DLD1 (cell line): ENCODE data around the gene TRPV3.
"Not testable (repeated sequence)": the region's sequence is repeated elsewhere in the genome, so short reads cannot be mapped to it uniquely, and the experiment has no call there.

Source experiments
- in situ Hi-C: cut with HindIII; loops from 2 replicates; pipeline ENCODE4 v1.10.0; 2017; ENCODE audit warnings: low sequenced_read_pairs

TRPV3 gene

DNA sequence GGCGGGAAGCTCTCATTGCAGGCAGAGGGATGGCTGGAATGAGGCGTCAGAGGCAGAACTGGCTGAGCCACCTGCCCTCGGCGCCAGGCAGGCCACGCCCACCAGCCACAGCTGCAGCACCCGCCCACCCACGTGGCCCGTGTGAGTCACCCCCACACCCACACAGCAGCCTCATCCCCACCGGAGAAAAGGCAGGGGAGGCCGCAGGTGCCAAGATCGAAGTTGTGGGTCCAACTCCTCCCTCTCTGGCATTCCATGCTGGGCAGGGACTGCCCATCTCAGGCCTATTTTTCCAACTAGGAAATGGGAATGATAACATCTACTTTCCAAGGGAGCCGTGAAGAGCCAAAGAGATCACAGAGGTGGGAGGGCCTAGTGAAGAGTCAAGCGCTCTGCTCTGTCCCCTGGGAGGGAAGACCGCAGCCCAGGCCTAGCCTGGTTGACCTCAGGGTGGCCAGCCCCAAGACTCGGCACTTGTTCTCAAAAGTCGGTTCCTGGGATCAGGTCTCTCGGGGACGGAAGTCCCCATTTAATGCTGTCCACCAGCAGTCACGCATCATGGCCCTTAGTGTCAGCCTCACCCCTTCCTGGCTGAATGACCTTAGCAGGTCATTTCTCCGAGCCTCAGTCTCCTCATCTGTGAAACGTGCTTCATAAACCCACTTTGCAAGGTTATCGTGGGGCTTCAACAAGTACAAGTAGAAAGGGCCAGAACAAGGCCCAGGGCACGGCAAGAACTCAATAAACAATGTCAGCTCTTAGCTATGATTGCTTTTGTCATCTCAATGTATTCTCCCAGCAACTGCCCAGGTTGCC is at the start of gene TRPV3:
Gene TRPV3, minus strand, starts transcription at position 45 of the 816 bp plus-strand sequence. CDS start 2,962 bp downstream, outside the sequence.
- in situ Hi-C loops: no loop called here

DNA sequence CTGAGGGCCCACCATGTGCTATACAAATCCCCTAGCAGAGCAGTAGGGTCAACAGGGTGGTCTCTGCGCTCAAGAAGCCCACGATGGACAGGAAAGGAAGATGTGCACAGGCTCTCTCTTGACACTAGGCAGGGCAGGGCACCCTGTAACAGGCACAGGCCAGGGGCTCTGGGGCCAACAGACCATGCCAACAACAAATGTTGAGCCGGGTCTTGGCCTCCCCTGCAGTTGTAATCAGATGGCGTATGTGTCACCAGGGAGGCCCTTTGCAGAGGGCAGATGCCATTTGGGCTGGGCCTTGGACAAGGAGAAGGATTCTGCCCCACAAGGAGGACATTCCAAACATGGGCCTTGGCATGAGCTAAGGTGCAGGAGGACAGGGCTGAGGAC is 46.3 kb upstream of the TRPV3 start:
- in situ Hi-C loops: no loop called here

DNA sequence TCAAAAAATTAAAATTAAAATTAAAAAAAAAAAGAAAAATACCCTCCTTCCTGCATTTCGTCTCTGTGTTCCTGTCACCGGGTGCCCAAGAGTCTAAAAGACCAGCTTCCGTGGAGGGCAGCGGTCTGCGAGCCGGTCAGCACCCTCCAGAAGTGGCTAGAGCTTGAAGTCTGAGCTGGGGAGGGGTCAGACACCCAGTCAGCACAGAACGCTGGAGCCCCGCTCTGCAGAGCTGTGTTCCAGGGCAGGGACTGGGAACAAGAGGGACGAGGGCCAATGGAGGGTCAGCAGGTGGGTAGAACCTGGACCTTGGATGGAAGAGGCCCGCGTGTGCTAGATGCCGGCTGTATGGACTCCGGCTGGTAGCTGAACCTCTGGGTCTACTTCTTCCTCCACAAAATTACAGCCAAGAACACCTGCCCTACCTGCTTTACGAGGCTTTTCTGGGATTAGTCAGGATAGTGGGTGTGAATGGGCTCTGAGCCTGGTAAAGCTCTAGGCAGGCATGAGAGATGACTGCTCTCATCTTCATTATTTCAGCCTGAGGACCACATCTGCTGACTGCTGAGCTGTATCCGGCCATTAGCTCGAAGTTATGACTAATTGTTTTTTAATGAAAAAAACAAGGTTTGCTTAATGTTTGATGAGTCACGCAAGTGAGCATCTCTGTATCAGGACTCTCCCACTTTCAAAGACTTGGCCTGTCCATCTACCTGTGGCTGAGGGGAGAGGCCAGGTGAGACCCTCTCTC is 45.7 kb upstream of the TRPV3 start:
- in situ Hi-C loops: no loop called here

DNA sequence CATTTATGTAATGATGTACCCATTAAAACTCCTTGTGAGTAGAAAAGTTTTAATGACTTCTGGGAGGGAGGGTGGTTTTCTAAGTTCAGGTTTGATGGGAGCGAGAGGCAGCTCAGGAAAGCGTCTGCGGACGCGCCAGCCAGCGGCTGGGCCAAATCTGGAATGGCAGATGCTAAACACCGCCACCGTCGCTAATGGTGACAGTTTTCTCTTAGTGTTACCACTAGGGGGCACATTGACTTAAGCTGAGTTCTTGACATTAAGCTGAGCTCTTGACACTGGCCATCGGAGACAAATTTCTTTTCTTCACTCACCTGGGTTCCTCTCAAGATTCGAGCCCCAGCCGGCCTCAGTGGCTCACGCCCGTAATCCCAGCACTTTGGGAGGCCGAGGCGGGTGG is 44.9 kb upstream of the TRPV3 start:
- in situ Hi-C loops: no loop called here

DNA sequence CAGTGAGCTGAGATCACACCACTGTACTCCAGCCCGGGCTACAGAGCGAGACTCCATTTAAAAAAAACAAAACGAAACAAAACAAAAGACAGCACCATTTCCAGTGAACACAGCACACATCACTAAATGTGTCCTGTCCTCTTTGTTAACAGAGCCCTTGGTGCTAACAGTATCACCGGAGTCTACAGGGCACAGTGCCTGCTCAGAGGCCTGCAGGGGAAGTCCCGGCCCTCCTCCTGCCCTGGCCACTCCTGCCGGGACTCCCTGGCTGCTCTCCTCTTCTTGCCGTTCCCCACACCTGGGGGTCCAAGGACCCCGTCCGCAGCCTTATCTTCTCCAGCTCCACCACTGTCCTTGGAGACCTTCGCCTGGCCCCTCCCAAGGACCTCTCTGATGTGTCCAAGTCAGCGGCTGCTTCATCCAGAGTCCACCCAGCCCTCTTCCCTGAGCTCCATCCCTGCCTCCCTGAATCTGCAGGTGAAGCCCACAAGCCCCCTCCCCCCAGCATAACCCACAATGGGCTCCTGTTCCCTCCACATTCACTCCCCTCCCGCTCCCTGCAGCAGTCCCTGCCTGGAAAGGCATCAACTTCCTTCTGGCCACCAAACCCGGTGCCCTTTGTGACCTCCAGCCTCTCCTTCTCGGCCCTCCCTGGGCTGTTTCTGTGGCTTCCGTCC is 43.1 kb upstream of the TRPV3 start:
- in situ Hi-C loops: no loop called here

DNA sequence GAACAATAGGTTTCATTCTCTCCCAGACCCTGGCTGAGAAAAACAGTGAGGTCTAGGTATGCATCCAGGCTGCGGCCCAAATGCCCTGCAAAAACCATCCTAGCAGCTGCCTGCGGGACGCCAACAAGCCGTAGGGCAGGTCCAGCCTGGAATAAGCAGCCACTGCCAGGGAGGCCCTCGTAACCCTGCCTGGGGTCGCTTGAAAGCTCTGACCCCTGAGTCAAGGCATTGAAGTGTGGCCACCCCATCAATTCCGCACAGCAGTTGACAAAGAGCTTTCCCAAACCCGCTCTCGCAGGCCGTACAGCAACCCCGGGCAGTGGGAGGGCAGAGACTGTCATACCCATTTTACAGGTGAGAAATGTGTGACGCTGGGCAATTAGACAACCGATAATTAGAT is 40.5 kb upstream of the TRPV3 start:
- in situ Hi-C loops: no loop called here

DNA sequence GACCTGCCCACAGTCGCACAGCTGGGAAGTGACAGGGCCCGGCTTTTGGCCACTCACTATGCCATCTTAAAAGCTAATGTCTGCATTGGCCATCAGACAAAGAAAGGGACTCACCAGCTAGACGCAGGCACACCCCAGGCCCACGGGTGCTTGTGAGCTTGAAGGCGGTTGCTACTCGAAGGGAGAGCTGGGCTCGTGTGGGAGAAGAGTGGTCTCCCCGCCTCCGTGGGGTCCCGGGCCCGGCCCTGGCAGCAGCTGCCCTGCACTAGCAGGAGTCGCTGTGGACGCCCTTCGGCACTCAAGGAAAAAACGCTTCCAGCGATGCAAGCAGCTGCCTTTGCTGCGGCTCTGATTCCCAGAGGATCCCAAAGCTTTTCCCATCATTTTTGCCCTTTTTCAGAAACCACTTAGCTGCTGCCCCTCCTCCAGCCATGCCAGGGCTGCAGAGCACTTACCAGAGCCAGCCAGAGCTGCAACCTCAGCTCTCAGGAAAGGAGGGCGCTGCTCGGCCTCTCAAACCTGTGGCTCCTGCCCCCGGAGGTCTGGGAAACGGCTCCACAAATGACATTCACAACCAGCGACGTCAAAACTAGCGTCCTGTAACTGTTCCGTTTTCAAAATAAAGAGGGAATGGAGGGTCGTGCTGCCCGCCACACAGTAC is 39.3 kb upstream of the TRPV3 start:
- in situ Hi-C loops: no loop called here

DNA sequence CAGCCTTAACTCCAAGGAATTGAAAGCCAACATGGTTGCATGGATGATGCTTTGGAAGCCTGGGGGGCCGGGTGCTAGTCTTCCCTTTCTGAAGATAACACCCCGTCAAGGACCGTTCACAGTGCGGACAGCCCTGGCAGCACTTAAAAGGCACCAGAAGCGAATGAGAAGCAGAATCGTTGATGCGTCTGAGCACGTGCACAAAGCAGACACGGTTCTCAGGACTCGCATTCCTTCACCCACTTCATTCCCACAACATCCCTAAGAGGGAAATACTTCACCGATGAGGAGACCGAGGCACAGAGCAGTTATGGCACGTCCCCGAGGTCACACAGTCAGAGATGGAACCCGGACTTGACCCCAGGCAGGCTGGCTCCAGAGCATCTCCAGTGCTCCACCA is 37.4 kb upstream of the TRPV3 start:
- in situ Hi-C loops: no loop called here

DNA sequence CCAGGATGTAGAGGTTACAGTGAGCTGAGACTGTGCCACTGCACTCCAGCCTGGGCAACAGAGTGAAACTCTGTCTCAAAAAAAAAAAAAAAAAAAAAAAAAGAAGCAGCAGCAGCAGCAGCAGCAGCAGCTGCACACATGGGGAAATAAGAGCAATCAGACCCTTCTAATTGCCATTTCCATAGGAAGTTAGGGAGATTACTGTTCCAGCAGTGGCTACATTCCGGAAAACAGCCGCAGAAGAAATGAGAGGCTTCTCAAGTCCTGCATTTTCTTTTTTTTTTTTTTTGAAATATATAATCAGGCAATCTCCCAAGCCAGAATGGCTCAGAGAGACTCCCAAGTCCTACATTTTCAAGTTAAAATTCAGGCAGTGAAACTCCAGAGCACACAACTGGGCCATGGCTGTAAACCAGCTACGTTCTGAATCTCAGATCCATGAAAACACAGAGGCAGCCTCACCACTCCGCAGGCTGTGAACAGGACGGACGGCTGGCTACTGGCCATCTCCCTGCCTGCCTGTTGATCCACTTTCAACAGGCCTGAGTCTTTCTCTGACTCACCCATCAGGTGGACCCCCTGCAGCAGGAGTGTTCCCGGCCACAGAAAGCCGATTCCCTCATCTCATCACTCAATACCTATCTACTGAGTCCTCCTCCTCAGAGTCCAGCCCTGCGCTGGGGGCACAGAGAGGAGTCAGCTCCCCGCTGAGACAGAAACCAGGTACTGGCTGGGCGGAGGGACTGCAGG is 36.6 kb upstream of the TRPV3 start:
- in situ Hi-C loops: no loop called here

DNA sequence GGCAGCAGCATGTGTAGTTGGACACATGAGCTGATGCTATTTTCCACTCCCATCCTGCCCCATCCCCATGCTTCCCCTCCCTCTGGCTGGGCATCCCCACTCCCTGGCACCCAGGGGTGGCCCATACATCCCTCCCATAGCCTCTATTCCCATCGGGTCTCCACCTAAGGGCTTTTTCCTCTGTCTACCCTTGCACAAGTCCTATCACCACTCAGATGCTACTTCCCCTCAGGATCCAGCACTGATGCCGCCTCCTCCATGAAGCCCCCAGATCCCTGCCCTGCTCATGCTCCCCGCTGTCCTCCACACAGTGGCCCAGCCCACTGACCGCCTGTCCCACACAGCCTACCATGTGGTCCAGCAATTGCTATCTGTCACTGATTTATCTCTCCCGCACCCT is 35.8 kb upstream of the TRPV3 start:
- in situ Hi-C loops: no loop called here

DNA sequence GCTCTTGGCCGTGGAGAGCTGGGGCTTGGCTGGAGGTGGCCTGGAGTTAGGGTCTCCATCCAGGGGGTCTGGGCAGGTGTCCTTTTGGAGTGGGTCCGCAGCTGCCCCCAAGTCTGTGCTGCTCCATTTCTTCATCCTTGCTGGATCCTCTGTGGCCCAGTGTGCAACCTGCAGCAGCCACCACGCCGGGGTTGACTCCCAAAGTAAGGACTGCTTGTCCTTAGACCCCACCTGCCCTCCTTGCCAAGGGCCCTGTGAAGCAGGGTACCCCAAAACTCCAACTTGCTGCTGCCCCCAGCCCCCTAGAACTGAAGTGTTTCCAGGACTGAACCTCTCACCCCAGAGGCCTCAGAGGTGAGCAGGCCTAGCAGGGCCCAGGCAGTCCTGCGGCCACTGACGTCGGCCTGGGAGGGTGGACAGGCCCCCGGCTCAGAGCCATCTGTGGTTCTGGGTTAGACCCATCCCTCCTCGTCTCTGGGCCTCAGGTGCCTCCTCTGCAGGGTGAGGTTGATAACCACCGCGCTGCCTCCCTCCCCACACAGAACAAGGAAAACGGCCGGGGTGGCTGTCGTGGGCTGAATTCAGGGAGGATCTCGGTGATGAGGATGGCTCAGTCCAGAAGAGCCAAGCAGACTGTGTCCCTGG is 34.7 kb upstream of the TRPV3 start:
- in situ Hi-C loops: no loop called here

DNA sequence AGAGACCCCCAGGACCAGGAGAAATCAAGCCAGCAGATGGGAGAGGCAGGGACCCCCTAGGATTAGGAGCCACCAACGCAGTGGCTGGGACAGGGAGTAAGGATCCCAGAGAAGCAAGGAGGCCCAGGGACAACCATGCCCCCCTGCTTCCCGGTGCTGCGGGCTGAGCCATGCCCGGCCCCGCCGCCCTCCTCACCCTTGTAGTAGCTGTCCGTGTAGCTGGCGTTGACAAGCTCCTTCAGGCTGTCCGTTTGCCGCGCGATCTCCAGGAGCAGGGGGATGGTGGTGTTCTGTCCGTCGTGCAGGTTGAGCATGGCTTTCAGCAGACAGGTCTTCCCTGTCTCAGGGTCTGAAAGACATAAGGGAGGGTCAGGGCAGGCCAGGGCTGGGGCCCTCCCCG is 33.2 kb upstream of the TRPV3 start:
- in situ Hi-C loops: no loop called here

DNA sequence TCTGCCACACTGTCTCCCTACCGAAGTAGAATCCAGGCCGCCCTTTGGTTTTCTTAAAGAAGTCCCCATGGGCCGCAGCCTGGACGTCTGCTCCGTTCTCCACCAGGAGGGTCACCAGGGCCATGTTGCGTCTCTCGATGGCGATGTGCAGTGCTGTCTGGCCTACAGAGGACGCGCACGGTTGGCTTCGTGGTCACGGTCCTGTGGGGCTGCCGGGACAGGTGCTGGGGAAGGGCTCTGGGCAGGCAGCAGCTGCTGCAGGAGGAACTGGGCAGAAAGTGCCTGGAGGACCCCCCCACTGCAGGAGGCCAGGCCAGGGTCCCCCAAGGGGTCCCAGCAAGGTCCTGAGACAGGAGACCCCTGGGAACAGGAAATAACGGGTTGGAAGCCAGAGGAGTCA is 32.6 kb upstream of the TRPV3 start:
- in situ Hi-C loops: no loop called here

DNA sequence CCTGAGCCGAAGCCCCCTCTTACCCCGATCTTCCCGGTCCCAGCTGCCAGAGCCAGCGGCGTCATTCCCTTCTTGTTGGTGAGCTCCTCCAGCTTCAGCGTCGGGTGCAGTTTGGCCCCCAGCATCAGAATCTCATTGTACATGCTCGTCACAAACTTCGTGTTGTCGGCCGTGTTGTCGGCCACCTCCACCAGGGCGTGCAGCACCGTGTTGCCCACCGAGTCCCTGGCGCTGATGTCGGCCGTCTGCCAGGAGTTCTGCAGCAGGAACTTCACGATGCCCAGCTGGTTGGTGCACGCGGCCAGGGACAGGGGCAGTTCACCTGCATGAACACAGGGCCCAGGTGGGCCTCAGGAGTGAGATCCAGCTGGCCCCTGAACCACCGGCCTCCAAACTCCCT is 32.2 kb upstream of the TRPV3 start:
- in situ Hi-C loops: no loop called here

DNA sequence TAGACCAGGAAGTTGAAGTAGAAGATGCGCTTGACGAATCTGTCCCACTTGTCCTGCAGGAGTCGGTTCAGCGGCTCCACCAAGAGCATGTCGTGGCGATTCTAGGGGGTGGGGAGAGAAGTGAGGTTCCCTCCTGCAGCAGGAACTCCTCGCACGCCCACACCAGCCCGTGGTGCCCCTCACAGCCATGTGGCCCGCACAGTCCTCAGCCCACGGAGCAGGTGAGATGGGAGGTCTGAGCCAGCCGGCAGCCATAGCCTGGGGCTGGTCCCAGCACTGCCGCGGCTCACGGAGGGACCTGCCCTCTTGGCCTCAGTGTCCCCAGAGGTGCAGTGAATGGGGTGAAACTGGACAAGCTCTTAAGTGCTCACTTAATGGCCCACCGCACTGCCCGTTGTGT is 28.2 kb upstream of the TRPV3 start:
- in situ Hi-C loops: no loop called here

DNA sequence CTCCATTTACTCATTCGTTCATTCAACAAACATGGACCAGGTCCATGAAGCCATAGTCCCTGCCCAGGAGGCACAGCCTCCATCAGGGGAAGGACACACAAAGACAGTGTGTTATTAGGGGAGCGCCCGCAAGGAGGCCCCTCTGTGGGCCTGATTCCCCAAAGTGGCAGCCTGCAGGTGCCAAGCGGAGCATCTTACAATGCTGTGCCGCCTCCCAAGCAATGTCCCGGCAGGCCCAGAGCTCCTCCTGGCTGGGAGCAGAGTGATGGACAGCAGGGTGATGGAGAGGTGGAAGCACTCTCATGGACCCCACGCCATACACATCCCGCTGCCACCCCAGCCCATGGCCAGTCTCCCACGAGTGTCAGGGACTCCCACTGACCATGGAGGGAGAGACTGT is 25.8 kb upstream of the TRPV3 start:
- in situ Hi-C loops: no loop called here

DNA sequence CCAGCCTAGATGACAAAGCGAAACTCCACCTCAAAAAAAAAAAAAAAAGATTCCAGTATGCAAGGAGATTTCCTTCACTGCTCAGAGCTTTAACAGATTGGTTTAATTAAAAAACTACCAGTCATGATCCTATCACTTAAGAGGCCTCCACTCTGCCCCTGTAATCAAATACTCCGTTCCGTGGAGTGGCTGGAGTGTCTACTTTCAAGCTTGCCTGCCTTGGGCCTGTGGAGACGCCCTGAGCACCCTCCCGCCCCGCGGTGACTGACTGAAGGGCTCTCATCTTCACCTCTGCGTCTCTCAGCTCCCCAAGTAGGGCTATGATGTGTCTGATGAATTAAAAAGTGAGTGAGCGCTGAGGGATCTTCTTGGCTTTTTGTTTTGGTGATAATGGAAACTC is 25.3 kb upstream of the TRPV3 start:
- in situ Hi-C loops: no loop called here

DNA sequence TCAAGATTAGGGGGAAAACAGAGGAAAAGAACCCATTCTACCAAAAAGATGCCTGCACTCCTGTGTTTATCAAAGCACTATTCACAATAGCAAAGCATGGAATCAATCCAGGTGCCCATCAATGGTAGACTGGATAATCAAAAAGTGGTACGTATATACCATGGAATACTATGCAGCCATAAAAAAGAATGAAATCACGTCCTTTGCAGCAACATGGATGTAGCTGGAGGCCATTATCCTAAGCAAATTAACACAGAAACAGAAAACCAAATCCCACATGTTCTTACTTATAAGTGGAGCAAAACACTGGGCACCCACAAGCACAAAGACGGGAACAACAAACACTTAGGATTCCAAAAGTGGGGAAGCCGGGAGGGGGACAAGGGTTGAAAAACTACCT is 21.1 kb upstream of the TRPV3 start:
- in situ Hi-C loops: not testable (repeated sequence)

DNA sequence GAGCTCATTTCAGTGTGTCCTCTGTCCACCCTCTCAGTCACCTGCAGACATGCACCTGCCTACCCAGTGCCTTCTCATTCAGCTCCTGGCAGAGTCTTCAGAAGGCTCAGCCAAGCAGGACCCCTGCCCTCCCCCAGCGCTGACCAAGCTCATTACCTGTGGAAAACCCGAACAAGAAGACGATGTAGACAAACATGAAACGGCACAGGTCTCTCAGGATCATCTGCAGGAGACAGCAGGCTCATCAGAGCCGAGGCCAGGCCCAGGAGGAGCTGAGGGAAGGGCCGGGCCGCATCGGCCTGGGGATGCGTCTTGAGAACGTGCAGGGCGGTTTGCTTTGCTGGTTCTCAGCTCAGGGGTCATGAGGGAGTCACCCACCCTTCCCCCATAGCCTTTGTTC is 19.4 kb upstream of the TRPV3 start:
- in situ Hi-C loops: no loop called here

DNA sequence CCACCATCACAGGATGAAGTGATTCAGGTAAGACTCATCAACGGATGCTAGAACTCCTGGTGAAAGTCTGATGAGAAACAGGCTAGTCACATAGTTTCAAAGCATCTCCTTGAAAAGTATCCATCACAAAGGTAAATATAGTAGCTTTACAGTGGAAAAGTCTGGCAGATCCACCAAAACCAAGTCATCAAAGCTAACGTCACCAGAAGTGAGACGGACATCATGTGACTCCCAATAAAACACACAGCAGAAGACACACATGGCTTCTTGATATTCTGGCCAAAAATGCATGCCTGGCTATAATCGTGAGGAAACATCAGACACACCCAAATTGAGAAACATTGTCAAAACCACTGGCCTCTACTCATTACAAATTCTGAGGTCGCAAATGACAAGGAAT is 17.9 kb upstream of the TRPV3 start:
- in situ Hi-C loops: no loop called here
